ENCODE measurements around the gene ADCY4.
"Not testable (repeated sequence)": the region's sequence is repeated elsewhere in the genome, so short reads cannot be mapped to it uniquely, and the experiment has no call there.

Gene ADCY4

GRCh38 chr14:24366721-24367513 lies 32.0 kb upstream of the ADCY4 start:
- DNase-seq: peak in 1 of 2 donors; percentile 4

- no peak for DNase-seq
Observed at GRCh38 chr14:24366413-24366720, 31.5 kb upstream of the ADCY4 start.

- DNase-seq: peak; percentile 55 to 57
Observed at GRCh38 chr14:24365600-24366412, 30.9 kb upstream of the ADCY4 start.

GRCh38 chr14:24364841-24365240 lies 30.0 kb upstream of the ADCY4 start:
- DNase-seq: no peak

GRCh38 chr14:24363401-24363800 lies 28.5 kb upstream of the ADCY4 start:
- no peak for DNase-seq

- no peak for DNase-seq
Observed at GRCh38 chr14:24362241-24362960, 27.5 kb upstream of the ADCY4 start.

- DNase-seq: no peak
Observed at GRCh38 chr14:24361326-24361725, 26.5 kb upstream of the ADCY4 start.

GRCh38 chr14:24360281-24360680 lies 25.4 kb upstream of the ADCY4 start:
- no peak for DNase-seq

GRCh38 chr14:24356208-24356607 lies 21.3 kb upstream of the ADCY4 start:
- no peak for DNase-seq

- DNase-seq: no peak
Observed at GRCh38 chr14:24355009-24355408, 20.1 kb upstream of the ADCY4 start.

GRCh38 chr14:24354482-24354825 lies 19.6 kb upstream of the ADCY4 start:
- DNase-seq: not testable (repeated sequence)

- DNase-seq: no peak
Observed at GRCh38 chr14:24353559-24354481, 18.9 kb upstream of the ADCY4 start.

- DNase-seq: no peak
Observed at GRCh38 chr14:24351517-24351916, 16.6 kb upstream of the ADCY4 start.

- no peak for DNase-seq
Observed at GRCh38 chr14:24349742-24350141, 14.9 kb upstream of the ADCY4 start.

GRCh38 chr14:24348186-24348585 lies 13.3 kb upstream of the ADCY4 start:
- no peak for DNase-seq

GRCh38 chr14:24347134-24347533 lies 12.3 kb upstream of the ADCY4 start:
- DNase-seq: no peak

GRCh38 chr14:24343795-24344660 lies 9.2 kb upstream of the ADCY4 start:
- DNase-seq: no peak

GRCh38 chr14:24342889-24343288 lies 8.0 kb upstream of the ADCY4 start:
- DNase-seq: no peak

GRCh38 chr14:24340606-24341005 lies 5.7 kb upstream of the ADCY4 start:
- DNase-seq: no peak

GRCh38 chr14:24339284-24340151 lies 4.6 kb upstream of the ADCY4 start, which contains the start of gene RIPK3:
Gene RIPK3 (minus strand): TSS chr14:24339991. CDS start chr14:24339826, 165 bp downstream.
- peak; percentile 59 to 70 for DNase-seq
